Right lobe of liver (tissue), 4 donors: ENCODE measurements around the gene PRDM15.

Source experiments
- CTCF ChIP-seq, 4 donors: fragments of 200-600 bp in 3 of 4; fragments of 450-650 bp in 1 of 4; IDR thresholded peaks; one replicate each; pipeline versions ENCODE4 v1.5.1 to v1.8.0; 2016 to 2022; ENCODE audit warnings: antibody characterized with exemption in 4 of 4, mild to moderate bottlenecking in 2 of 4
- POLR2A ChIP-seq: fragments of 450-650 bp; IDR thresholded peaks from one replicate; pipeline ENCODE4 v1.6.1; 2017; ENCODE audit warnings: antibody characterized with exemption, mild to moderate bottlenecking
- donor health status: DM: no; HTN: no; CAD: no.
- donor health status: DM: no; HTN: no; CAD: no.
- donor health status: DM: no; HTN: yes; CAD: no.

DNA sequence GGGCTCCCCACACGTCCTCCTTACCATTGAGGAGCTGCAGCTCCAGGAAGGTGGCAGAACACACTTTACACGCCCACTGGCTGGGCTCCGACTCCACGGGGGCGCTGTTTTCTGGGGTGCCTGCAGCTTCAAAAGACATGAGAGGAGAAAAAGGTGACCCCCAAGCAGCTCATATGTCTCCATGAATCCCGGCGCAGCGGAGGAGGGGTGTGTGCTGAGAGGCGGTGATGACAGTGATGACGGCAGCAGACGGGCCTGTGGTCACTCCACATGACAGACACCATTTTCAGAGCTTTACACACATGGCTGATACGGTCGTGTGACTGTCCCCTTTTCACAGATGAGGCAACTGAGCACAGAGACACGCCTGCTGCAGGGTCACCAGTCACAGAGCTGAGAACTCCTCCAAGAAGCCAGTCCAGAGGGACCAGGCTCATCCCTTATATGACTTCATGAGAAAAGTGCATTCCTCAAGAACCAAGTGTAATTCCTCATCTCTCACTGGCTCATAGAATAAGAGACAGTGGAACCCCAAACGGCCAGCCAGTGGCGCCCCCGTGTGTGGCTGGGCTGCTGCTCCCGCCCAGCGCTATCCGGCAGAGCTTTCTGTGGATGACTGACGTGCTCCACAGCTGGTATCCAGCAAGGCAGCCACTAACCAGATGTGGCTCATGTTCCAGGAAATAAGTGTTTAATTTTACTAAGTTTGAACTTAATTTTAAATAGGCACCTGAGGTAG, 31.9 kb downstream of the PRDM15 start:
- TF ChIP-seq CTCF (IDR thresholded peaks at IDR 0.05) (no peak), POLR2A (no peak)
